DOHH2 (cell line): ENCODE measurements around the gene ABHD13.

Experiments used
- H3F3A ChIP-seq: fragments of 200-600 bp; sonication (generic), shearing (Covaris generic); 2 replicates; pipeline ENCODE4 v1.6.0; 2016; ENCODE audit warnings: antibody characterized with exemption, mild to moderate bottlenecking; ENCODE audit not compliant: control insufficient read depth, insufficient read depth
- H3K27ac ChIP-seq: fragments of 200-600 bp; sonication (generic); 2 replicates; pipeline ENCODE4 v1.5.1; 2014; ENCODE audit warnings: low read depth, mild to moderate bottlenecking, low read length, moderate library complexity
- H3K27me3 ChIP-seq: fragments of 200-600 bp; sonication (generic); 2 replicates; pipeline ENCODE4 v1.6.1; 2014; ENCODE audit warnings: mild to moderate bottlenecking, low read length, mixed read lengths; ENCODE audit not compliant: control insufficient read depth
- H3K36me3 ChIP-seq: fragments of 200-600 bp; sonication (generic); 2 replicates; pipeline ENCODE4 v1.6.1; 2014; ENCODE audit warnings: mild to moderate bottlenecking, low read length, moderate library complexity, mixed read lengths; ENCODE audit not compliant: control insufficient read depth
- H3K4me1 ChIP-seq: fragments of 200-600 bp; sonication (generic); 2 replicates; pipeline ENCODE4 v1.6.1; 2014; ENCODE audit warnings: mild to moderate bottlenecking, low read length, mixed read lengths; ENCODE audit not compliant: control insufficient read depth
- H3K4me2 ChIP-seq: fragments of 200-600 bp; sonication (generic); 2 replicates; pipeline ENCODE4 v1.6.0; 2014; ENCODE audit warnings: mild to moderate bottlenecking, low read length, moderate library complexity
- H3K4me3 ChIP-seq: fragments of 200-600 bp; sonication (generic); 2 replicates; pipeline ENCODE4 v1.5.1; 2014; ENCODE audit warnings: mild to moderate bottlenecking, low read length, mixed read lengths
- H3K79me2 ChIP-seq: fragments of 200-600 bp; sonication (generic); 2 replicates; pipeline ENCODE4 v1.6.1; 2014; ENCODE audit warnings: mild to moderate bottlenecking, low read length, mixed read lengths; ENCODE audit not compliant: control insufficient read depth
- H3K9me2 ChIP-seq: fragments of 200-600 bp; sonication (generic); replicated peaks from 2 replicates; pipeline ENCODE4 v1.6.1; 2014; ENCODE audit warnings: mild to moderate bottlenecking, low read length, mixed read lengths; ENCODE audit not compliant: control insufficient read depth
- H3K9me3 ChIP-seq: fragments of 200-600 bp; sonication (generic); 2 replicates; pipeline ENCODE4 v1.6.1; 2014; ENCODE audit warnings: antibody characterized with exemption, low read length, mixed read lengths; ENCODE audit not compliant: control insufficient read depth, insufficient read depth
- H4K20me1 ChIP-seq: fragments of 200-600 bp; sonication (generic); 2 replicates; pipeline ENCODE4 v1.6.0; 2014; ENCODE audit warnings: low read depth, mild to moderate bottlenecking, antibody characterized with exemption, low read length, moderate library complexity; ENCODE audit not compliant: control insufficient read depth, insufficient read depth
- EZH2phosphoT487 ChIP-seq: fragments of 200-600 bp; sonication (generic); IDR thresholded peaks from 2 replicates; pipeline ENCODE4 v1.6.1; 2017; ENCODE audit warnings: borderline replicate concordance, mild to moderate bottlenecking, antibody characterized with exemption, low read length, moderate library complexity, mixed read lengths
- TF ChIP-seq, protein P1 (sequence below): fragments of 200-600 bp; sonication (generic); IDR thresholded peaks from one replicate; pipeline ENCODE4 v1.5.1; 2014; ENCODE audit warnings: antibody characterized with exemption, mild to moderate bottlenecking, low read depth, low read length; ENCODE audit not compliant: poor library complexity, severe bottlenecking

The ABHD13 gene

DNA sequence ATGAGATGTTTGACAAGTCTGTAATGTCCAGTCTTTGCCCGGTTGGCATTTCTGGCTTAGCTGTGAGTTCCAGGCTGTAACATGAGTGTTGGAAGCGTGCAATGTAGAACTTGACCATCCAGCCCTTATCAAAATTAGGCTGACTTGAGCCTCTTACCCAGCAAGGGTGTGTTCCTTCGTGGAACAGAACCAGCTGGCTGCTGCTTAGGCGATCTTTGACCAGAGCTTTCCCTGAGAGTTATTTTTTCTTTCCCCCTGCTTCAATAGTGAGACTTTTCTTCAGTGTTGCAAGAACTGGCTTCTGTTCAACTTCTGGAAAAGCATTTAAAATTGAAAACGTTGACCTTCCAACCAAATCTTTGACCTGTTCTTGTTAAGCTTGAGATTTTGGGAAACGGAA, 57.9 kb downstream of the ABHD13 start:
- Histone ChIP-seq H4K20me1 (no peaks in the 10 kb centered on the region), H3K4me1 (no peaks in the 10 kb centered on the region), H3K9me3 (no peaks in the 10 kb centered on the region), H3K4me3 (no peak overlapping the region), H3K36me3 (no peaks in the 10 kb centered on the region), H3F3A (no peaks in the 10 kb centered on the region), H3K9me2 (no peaks in the 10 kb centered on the region), H3K4me2 (no peak overlapping the region), H3K79me2 (no peaks in the 10 kb centered on the region), H3K27ac (no peak overlapping the region), H3K27me3 (no peaks in the 10 kb centered on the region)
- TF ChIP-seq, protein P1, sequence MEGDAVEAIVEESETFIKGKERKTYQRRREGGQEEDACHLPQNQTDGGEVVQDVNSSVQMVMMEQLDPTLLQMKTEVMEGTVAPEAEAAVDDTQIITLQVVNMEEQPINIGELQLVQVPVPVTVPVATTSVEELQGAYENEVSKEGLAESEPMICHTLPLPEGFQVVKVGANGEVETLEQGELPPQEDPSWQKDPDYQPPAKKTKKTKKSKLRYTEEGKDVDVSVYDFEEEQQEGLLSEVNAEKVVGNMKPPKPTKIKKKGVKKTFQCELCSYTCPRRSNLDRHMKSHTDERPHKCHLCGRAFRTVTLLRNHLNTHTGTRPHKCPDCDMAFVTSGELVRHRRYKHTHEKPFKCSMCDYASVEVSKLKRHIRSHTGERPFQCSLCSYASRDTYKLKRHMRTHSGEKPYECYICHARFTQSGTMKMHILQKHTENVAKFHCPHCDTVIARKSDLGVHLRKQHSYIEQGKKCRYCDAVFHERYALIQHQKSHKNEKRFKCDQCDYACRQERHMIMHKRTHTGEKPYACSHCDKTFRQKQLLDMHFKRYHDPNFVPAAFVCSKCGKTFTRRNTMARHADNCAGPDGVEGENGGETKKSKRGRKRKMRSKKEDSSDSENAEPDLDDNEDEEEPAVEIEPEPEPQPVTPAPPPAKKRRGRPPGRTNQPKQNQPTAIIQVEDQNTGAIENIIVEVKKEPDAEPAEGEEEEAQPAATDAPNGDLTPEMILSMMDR: no peak
- no peak for TF ChIP-seq EZH2phosphoT487

DNA sequence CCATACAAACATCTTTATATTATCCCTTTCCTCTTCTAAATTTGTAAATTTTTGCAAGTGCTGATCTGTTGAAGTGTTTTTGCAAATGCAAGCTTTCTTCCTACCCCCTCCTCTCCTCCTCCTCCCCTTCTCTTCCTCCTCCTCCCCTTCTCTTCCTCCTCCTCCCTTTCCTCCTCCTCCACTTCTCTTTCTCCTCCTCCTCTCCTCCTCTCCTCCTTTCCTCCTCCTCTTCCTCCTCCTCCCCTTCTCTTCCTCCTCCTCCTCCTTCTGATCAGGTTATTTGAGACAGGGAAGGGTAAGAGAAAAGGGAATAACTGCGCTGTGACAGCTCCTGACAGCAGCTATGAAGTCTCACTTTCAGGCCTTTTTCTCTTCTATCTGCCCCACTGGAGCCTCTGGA, 60.3 kb downstream of the ABHD13 start:
- H3K4me3 ChIP-seq: no peak overlapping the region
- H3K36me3 ChIP-seq: no peaks in the 10 kb centered on the region
- H3K27me3 ChIP-seq: no peaks in the 10 kb centered on the region
- no peaks in the 10 kb centered on the region for H4K20me1 ChIP-seq
- H3K27ac ChIP-seq: no peak overlapping the region
- TF ChIP-seq EZH2phosphoT487: no peak
- TF ChIP-seq, protein P1: no peak
- no peaks in the 10 kb centered on the region for H3K9me2 ChIP-seq
- H3F3A ChIP-seq: no peaks in the 10 kb centered on the region
- no peaks in the 10 kb centered on the region for H3K4me1 ChIP-seq
- no peaks in the 10 kb centered on the region for H3K79me2 ChIP-seq
- H3K4me2 ChIP-seq: no peak overlapping the region
- H3K9me3 ChIP-seq: no peaks in the 10 kb centered on the region

DNA sequence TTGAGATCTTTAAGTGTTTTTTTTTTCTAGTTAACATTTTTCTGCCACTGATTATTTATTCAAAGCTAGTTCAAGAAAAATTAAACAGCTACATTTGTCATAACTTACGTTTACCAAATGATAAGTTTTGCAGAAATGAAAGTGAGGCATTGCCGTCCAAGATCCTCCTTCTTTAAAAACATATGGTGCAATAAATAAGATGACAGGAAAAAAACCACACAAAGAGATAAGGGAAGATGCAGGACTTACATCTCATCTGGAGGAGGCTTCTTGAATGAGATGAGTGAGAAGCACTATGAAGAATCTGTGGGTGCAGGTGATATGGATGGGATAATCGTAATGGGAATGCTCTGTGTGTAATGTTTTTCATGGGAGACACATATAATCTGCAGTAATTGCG, 63.7 kb downstream of the ABHD13 start:
- no peaks in the 10 kb centered on the region for H3K79me2 ChIP-seq
- no peaks in the 10 kb centered on the region for H3K27me3 ChIP-seq
- no peaks in the 10 kb centered on the region for H3K9me2 ChIP-seq
- no peak overlapping the region for H3K27ac ChIP-seq
- TF ChIP-seq, protein P1: no peak
- no peak for TF ChIP-seq EZH2phosphoT487
- H3K9me3 ChIP-seq: no peaks in the 10 kb centered on the region
- H4K20me1 ChIP-seq: no peaks in the 10 kb centered on the region
- no peaks in the 10 kb centered on the region for H3F3A ChIP-seq
- no peaks in the 10 kb centered on the region for H3K4me1 ChIP-seq
- H3K4me3 ChIP-seq: no peak overlapping the region
- H3K4me2 ChIP-seq: no peak overlapping the region
- H3K36me3 ChIP-seq: no peaks in the 10 kb centered on the region

DNA sequence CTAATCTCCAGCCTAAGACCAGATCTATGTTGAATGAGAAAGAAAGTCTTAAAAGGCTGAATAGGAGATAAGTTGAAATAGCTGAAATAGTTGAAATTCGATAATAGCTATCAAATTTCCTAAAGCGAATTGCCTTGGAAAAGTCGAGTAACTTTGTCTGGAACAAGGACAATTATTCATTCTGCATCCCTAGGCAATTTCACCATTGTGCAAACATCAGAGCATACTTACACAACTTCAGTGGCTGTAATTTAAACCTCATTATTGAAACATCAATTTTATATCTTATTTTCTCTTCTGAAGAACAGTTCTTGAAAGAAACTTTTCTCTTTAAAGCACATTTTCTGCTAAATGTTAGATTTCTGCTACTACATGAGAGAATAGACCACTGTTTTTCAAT, 64.9 kb downstream of the ABHD13 start:
- Histone ChIP-seq H3K27ac (no peak overlapping the region), H3K9me3 (no peaks in the 10 kb centered on the region)

More for the DNA sequence above, 64.9 kb downstream of the ABHD13 start:
- H3K36me3 ChIP-seq: no peaks in the 10 kb centered on the region
- no peaks in the 10 kb centered on the region for H3K27me3 ChIP-seq
- no peak overlapping the region for H3K4me2 ChIP-seq
- H3K4me1 ChIP-seq: no peaks in the 10 kb centered on the region
- H3K9me2 ChIP-seq: no peaks in the 10 kb centered on the region
- H4K20me1 ChIP-seq: no peaks in the 10 kb centered on the region
- TF ChIP-seq, protein P1: no peak
- TF ChIP-seq EZH2phosphoT487: no peak
- H3K79me2 ChIP-seq: no peaks in the 10 kb centered on the region
- no peak overlapping the region for H3K4me3 ChIP-seq
- H3F3A ChIP-seq: no peaks in the 10 kb centered on the region
